Ovary (tissue), 9 donors: Measurements from ENCODE around the gene DCBLD1. TPM values are rescaled to one million over a fixed set of nuclear protein-coding genes. Genes with fewer than 3 reads are reported as not detected.

ENCODE experiments used
- DNase-seq, 5 donors: peaks; one replicate each; pipeline ENCODE4 v3.0.0-alpha.2; 2019 to 2020
- H3K27ac ChIP-seq, 2 donors: fragments of 200-600 bp; one replicate each; pipeline versions ENCODE4 v1.5.1 to v1.8.0; 2019 to 2022
- H3K27me3 ChIP-seq: fragments of 200-600 bp; one replicate; pipeline ENCODE4 v1.8.0; 2022
- H3K36me3 ChIP-seq: fragments of 200-600 bp; sonication (generic); one replicate; pipeline ENCODE4 v1.5.1; 2019
- H3K4me1 ChIP-seq: one replicate; pipeline ENCODE4 v1.8.1; 2013; ENCODE audit warnings: mild to moderate bottlenecking, moderate library complexity; ENCODE audit not compliant: insufficient read depth
- H3K4me3 ChIP-seq: fragments of 200-600 bp; sonication (generic); one replicate; pipeline ENCODE4 v1.5.1; 2017
- H3K9me3 ChIP-seq, 2 donors: fragments of 200-600 bp in 1 of 2; sonication (generic) in 1 of 2; one replicate each; pipeline versions ENCODE4 v1.5.1 to v1.8.1; 2013 to 2019; ENCODE audit warnings: mild to moderate bottlenecking in 1 of 2, moderate library complexity in 1 of 2
- EP300 ChIP-seq: sonication (generic); formaldehyde crosslinking; IDR thresholded peaks from one replicate; pipeline ENCODE4 v1.6.1; 2017; ENCODE audit warnings: antibody characterized with exemption
- POLR2A ChIP-seq: fragments of 450-650 bp; IDR thresholded peaks from one replicate; pipeline ENCODE4 v1.6.1; 2017; ENCODE audit warnings: antibody characterized with exemption, mild to moderate bottlenecking, moderate library complexity
- WGBS, 3 donors: extraction: QIAGEN DNeasy Blood & Tissue Kit in 1 of 3; methylation state at CpG; one replicate each; pipeline versions ENCODE4 v1.1.5 to v1.1.7; 2013 to 2017; 5-methylcytosine and 5-hydroxymethylcytosine counted together
- intact Hi-C, 4 donors: fragments of 100-400 bp; cut with DNase I; formaldehyde crosslinking; loops; one replicate each; pipeline versions ENCODE4 v1.11.0 to v1.15.1; 2022 to 2023
- polyA plus RNA-seq, 2 donors: library from polyadenylated mRNA; stranded (reverse); fragments of 200-250 nt in 1 of 2; fragments of 350-450 nt in 1 of 2; fragmentation: Illumina TruSeq in 1 of 2; extraction: RNeasy Lipid Tissue Mini Kit (QIAGEN cat#74804) in 1 of 2; gene quantifications; one replicate each; pipeline ENCODE4 v1.2.3, GENCODE V29; 2013 to 2014
- total RNA-seq, 7 donors: library from RNA; depleted of rRNA in 2 of 7; stranded (reverse); fragments of >200 nt in 2 of 7; fragmentation: NEBNext Ultra II Directional in 3 of 7; extraction: Animal tissue kit (Norgen Biotek cat#: 25700) in 3 of 7; gene quantifications; one replicate each; pipeline versions ENCODE4 v1.1.0 to v1.2.4, GENCODE V29; 2016 to 2023
- TF ChIP-seq, protein P1 (sequence below), 3 donors: fragments of 450-650 bp in 2 of 3; fragments of 200-600 bp in 1 of 3; IDR thresholded peaks; one replicate each; pipeline versions ENCODE4 v1.5.1 to v1.8.0; 2016 to 2022; ENCODE audit warnings: antibody characterized with exemption in 3 of 3, mild to moderate bottlenecking in 1 of 3
- donor health status: DM: no; HTN: no; CAD: no; lungs with moderate emphysema.
- donor health status: DM: no; HTN: no; CAD: no.
- donor health status: Bipolar disorder and iron deficiency.
- donor health status: DM: yes; HTN: yes; CAD: no.
- donor health status: DM: no; HTN: no; CAD: no.
- donor health status: DM: yes; HTN: yes; CAD: no.

Gene DCBLD1
- total and polyA plus RNA-seq, 9 donors, result 2.3 to 9.2 (median 3.3) TPM

GRCh38 chr6:117481926-117482239 lies 591 bp upstream of the DCBLD1 start:
- TF ChIP-seq, protein P1, sequence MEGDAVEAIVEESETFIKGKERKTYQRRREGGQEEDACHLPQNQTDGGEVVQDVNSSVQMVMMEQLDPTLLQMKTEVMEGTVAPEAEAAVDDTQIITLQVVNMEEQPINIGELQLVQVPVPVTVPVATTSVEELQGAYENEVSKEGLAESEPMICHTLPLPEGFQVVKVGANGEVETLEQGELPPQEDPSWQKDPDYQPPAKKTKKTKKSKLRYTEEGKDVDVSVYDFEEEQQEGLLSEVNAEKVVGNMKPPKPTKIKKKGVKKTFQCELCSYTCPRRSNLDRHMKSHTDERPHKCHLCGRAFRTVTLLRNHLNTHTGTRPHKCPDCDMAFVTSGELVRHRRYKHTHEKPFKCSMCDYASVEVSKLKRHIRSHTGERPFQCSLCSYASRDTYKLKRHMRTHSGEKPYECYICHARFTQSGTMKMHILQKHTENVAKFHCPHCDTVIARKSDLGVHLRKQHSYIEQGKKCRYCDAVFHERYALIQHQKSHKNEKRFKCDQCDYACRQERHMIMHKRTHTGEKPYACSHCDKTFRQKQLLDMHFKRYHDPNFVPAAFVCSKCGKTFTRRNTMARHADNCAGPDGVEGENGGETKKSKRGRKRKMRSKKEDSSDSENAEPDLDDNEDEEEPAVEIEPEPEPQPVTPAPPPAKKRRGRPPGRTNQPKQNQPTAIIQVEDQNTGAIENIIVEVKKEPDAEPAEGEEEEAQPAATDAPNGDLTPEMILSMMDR (IDR thresholded peaks at IDR 0.05), result no peak
- TF ChIP-seq POLR2A (no peak), EP300 (peak; percentile 18)
- Histone ChIP-seq H3K27me3 (no peaks in the 10 kb centered on the region), H3K9me3 (no peaks in the 10 kb centered on the region), H3K36me3 (no peaks in the 10 kb centered on the region), H3K4me1 (no peaks in the 10 kb centered on the region), H3K27ac (peak overlapping the region; percentile 67), H3K4me3 (peak overlapping the region; percentile 77)
- WGBS, 3 donors, result 39 to 53% (median 44%) methylated on average over 2 of the region's 2 CpGs
- no peak for DNase-seq
- intact Hi-C loops, result no loop called here

GRCh38 chr6:117483004-117483644 lies 650 bp downstream of the DCBLD1 start:
- peak; percentile 23 to 58 (median 35) for DNase-seq
- intact Hi-C loops, result no loop called here
- Histone ChIP-seq H3K27me3 (no peaks in the 10 kb centered on the region), H3K36me3 (no peaks in the 10 kb centered on the region), H3K9me3 (no peaks in the 10 kb centered on the region), H3K27ac (peak overlapping the region; percentile 67), H3K4me1 (no peaks in the 10 kb centered on the region), H3K4me3 (peak overlapping the region; percentile 77)
- no peak for TF ChIP-seq EP300
- 0 to 1% (median 0%) methylated on average over 38 to 46 of the region's 46 CpGs for WGBS, 3 donors

DNA sequence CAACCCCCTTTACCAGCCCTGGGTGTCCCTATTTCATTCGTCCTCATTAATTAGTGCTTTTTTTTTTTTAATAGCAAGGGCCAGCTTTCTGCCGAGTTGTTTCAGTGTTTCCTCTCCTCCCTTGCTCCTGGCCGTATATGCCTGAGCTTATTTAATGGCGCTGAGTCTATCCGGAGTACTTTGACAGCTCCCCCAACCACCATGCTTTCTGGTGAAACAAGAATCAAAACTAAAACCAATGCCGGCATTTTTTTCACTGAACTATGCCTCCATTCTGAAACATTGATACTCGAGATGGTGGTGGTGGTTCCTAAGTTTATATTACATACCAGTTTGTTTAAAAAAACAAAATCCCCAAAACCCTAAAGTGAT lies 1.2 kb downstream of the DCBLD1 start:
- peak overlapping the region; percentile 77 for H3K4me3 ChIP-seq
- no peak for DNase-seq
- H3K4me1 ChIP-seq, result peaks cover 1% of the 10 kb centered on the region
- no peaks in the 10 kb centered on the region for H3K36me3 ChIP-seq
- peak overlapping the region; percentile 67 for H3K27ac ChIP-seq
- no peaks in the 10 kb centered on the region for H3K9me3 ChIP-seq
- H3K27me3 ChIP-seq, result no peaks in the 10 kb centered on the region
- WGBS, 3 donors, result 0 to 1% (median 0%) methylated on average over 7 of the region's 7 CpGs
- TF ChIP-seq EP300 (no peak), POLR2A (no peak)
- TF ChIP-seq, protein P1 (IDR thresholded peaks at IDR 0.05), result no peak
- intact Hi-C loops, result no loop called here

DNA sequence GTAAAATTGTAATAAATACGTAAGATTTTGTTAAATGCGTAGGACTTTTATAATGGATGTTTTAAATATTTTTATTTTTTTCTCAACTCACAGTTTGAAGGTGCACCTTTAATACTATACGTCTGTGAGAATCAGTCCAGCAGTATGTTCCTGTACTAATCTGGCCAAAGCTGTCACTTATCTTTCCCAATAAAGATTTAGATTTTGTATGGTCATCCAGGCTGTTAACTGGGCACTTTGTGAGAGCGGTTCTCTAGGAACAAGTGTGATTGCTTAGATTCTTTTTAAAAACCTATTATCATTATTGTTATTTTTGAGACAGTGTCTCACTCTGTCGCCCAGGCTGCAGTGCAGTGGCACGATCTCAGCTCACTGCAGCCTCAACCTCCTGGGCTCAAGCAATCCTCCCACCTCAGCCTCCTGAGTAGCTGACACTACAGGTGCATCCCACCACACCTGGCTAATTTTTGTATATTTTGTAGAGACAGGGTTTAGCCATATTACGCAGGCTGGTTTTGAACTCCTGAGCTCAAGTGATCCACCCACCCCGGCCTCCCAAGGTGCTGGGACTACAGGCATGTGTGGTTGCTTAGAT lies 1.7 kb downstream of the DCBLD1 start:
- Histone ChIP-seq H3K36me3 (no peaks in the 10 kb centered on the region), H3K9me3 (no peaks in the 10 kb centered on the region), H3K4me1 (peaks cover 1% of the 10 kb centered on the region), H3K27me3 (no peaks in the 10 kb centered on the region), H3K27ac (no peak overlapping the region), H3K4me3 (peak overlapping the region; percentile 77)
- no peak for TF ChIP-seq EP300
- no peak for TF ChIP-seq POLR2A
- TF ChIP-seq, protein P1 (IDR thresholded peaks at IDR 0.05), result no peak
- no peak for DNase-seq
- WGBS, 3 donors, result 68 to 71% (median 70%) methylated on average over 8 of the region's 8 CpGs
- intact Hi-C loops, result no loop called here

DNA sequence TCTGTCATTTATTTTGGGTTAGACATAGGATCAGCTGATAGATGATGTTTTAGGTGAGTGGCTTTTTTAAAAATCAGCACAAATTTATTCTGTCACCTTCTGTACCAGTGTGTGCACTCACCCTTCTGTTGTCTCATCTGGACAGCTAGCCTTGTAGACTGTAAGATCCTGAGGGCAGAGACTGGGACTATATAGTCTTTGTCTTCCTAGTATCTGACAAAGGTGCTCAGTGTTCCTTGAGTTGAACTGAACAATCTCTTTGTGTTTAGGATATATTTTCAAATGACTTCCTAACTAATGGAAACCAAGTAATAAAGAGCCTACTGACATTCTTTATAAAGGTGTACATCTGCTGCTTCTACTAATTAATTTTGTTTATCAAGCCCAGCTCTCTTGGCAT lies 3.0 kb downstream of the DCBLD1 start:
- no peak for DNase-seq
- peaks cover 1% of the 10 kb centered on the region for H3K4me1 ChIP-seq
- H3K27me3 ChIP-seq, result no peaks in the 10 kb centered on the region
- no peaks in the 10 kb centered on the region for H3K9me3 ChIP-seq
- TF ChIP-seq POLR2A (no peak), EP300 (no peak)
- TF ChIP-seq, protein P1 (IDR thresholded peaks at IDR 0.05), result no peak
- intact Hi-C loops, result no loop called here
- no peak overlapping the region for H3K4me3 ChIP-seq
- no peak overlapping the region for H3K27ac ChIP-seq
- H3K36me3 ChIP-seq, result no peaks in the 10 kb centered on the region
